SK-N-SH (cell line): ENCODE data around the gene CNNM3. TPM values are rescaled to one million over a fixed set of nuclear protein-coding genes. Genes with fewer than 3 reads are reported as not detected.

Experiments
- CTCF ChIA-PET: fragments of 300-600, 350-600 bp; formaldehyde crosslinking; extraction: SDS; loops from one replicate; lab custom pipeline; 2021; lab: Yijun Ruan, JAX
- POLR2A ChIA-PET: fragments of 350-600 bp; sonication (Branson Sonifier 250); formaldehyde crosslinking; extraction: SDS; loops from one replicate; lab custom pipeline; 2020; ENCODE audit warnings: antibody characterized with exemption, inconsistent platforms; lab: Yijun Ruan, JAX
- DNase-seq: peaks from one replicate; pipeline ENCODE4 v3.0.0; 2012
- H2AFZ ChIP-seq: fragments of 200-600 bp; sonication (generic); 2 replicates; pipeline ENCODE4 v1.8.1; 2016; ENCODE audit warnings: antibody characterized with exemption, mild to moderate bottlenecking, low read depth
- H3F3A ChIP-seq: fragments of 200-600 bp; sonication (generic); replicated peaks from 2 replicates; pipeline ENCODE3; 2016; ENCODE audit warnings: antibody characterized with exemption, mild to moderate bottlenecking; ENCODE audit not compliant: insufficient read depth
- H3K27ac ChIP-seq, 2 experiments: fragments of 200-500 bp in 1 of 2; fragments of 200-600 bp in 1 of 2; sonication (Bioruptor generic) in 1 of 2; sonication (generic), shearing (Covaris generic) in 1 of 2; 2 replicates each; pipeline versions ENCODE4 v1.5.1 to v1.6.1; 2014 to 2016; ENCODE audit warnings: low read depth in 2 of 2, inconsistent platforms in 1 of 2, low read length in 1 of 2, mild to moderate bottlenecking in 1 of 2, mixed read lengths in 1 of 2
- H3K27me3 ChIP-seq: fragments of 200-600 bp; sonication (generic), shearing (Covaris generic); 2 replicates; pipeline ENCODE4 v1.6.1; 2016; ENCODE audit warnings: mixed run types; ENCODE audit not compliant: insufficient read depth
- H3K36me3 ChIP-seq, 2 experiments: fragments of 200-500 bp in 1 of 2; fragments of 200-600 bp in 1 of 2; sonication (Bioruptor generic) in 1 of 2; sonication (generic) in 1 of 2; replicated peaks in 1 of 2; 2 replicates each; pipeline versions ENCODE3 to v1.5.1; 2014 to 2016; ENCODE audit warnings: low read length in 1 of 2, mild to moderate bottlenecking in 1 of 2; ENCODE audit not compliant: insufficient read depth in 2 of 2, control insufficient read depth in 1 of 2
- H3K4me1 ChIP-seq, 2 experiments: fragments of 200-500 bp in 1 of 2; fragments of 200-600 bp in 1 of 2; sonication (Bioruptor generic) in 1 of 2; sonication (generic), shearing (Covaris generic) in 1 of 2; 2 replicates each; pipeline versions ENCODE4 v1.5.1 to v1.6.1; 2014 to 2016; ENCODE audit warnings: low read depth in 1 of 2, low read length in 1 of 2, mixed run types in 1 of 2; ENCODE audit not compliant: insufficient read depth in 2 of 2, control insufficient read depth in 1 of 2
- H3K4me2 ChIP-seq: fragments of 200-600 bp; sonication (generic), shearing (Covaris generic); 2 replicates; pipeline ENCODE4 v1.6.1; 2017; ENCODE audit warnings: mixed run types
- H3K4me3 ChIP-seq, 2 experiments: fragments of 200-500 bp in 1 of 2; fragments of 200-600 bp in 1 of 2; sonication (Bioruptor generic) in 1 of 2; sonication (generic), shearing (Covaris generic) in 1 of 2; 2 replicates each; pipeline versions ENCODE4 v1.5.1 to v1.8.1; 2014 to 2016; ENCODE audit warnings: low read depth in 2 of 2, inconsistent platforms in 1 of 2, low read length in 1 of 2, mild to moderate bottlenecking in 1 of 2, mixed read lengths in 1 of 2, moderate library complexity in 1 of 2
- H3K79me2 ChIP-seq: fragments of 200-600 bp; sonication (generic); 2 replicates; pipeline ENCODE4 v1.8.1; 2017; ENCODE audit warnings: mild to moderate bottlenecking; ENCODE audit not compliant: insufficient read depth
- H3K9ac ChIP-seq: fragments of 200-600 bp; sonication (generic); 2 replicates; pipeline ENCODE4 v1.6.1; 2017; ENCODE audit warnings: mixed run types
- H3K9me2 ChIP-seq: fragments of 200-600 bp; sonication (generic); 2 replicates; pipeline ENCODE4 v1.6.1; 2017; ENCODE audit warnings: mixed run types
- H3K9me3 ChIP-seq: fragments of 200-600 bp; sonication (generic); 2 replicates; pipeline ENCODE4 v1.6.1; 2017; ENCODE audit warnings: mixed run types, mild to moderate bottlenecking, moderate library complexity
- H4K20me1 ChIP-seq: fragments of 200-600 bp; sonication (generic); 2 replicates; pipeline ENCODE4 v1.6.1; 2017; ENCODE audit warnings: mild to moderate bottlenecking, mixed run types; ENCODE audit not compliant: insufficient read depth
- ELF1 ChIP-seq: IDR thresholded peaks from 2 replicates; pipeline ENCODE4 v1.4.0; 2012
- FOSL2 ChIP-seq: IDR thresholded peaks from 2 replicates; pipeline ENCODE4 v1.4.0; 2012; ENCODE audit warnings: low read depth, mild to moderate bottlenecking, moderate library complexity, borderline replicate concordance
- FOXJ3 ChIP-seq: sonication (generic); formaldehyde crosslinking; IDR thresholded peaks from 2 replicates; pipeline ENCODE4 v1.5.1; 2020; ENCODE audit warnings: mild to moderate bottlenecking, missing genetic modification reagents
- FOXM1 ChIP-seq: IDR thresholded peaks from 2 replicates; pipeline ENCODE4 v1.4.0; 2012; ENCODE audit warnings: low read depth, mild to moderate bottlenecking
- GABPA ChIP-seq: IDR thresholded peaks from 2 replicates; pipeline ENCODE4 v1.4.0; 2012; ENCODE audit warnings: low read depth, mild to moderate bottlenecking
- GATA2 ChIP-seq: sonication (generic); formaldehyde crosslinking; IDR thresholded peaks from 2 replicates; pipeline ENCODE4 v1.5.0; 2020; ENCODE audit warnings: mild to moderate bottlenecking, missing genetic modification reagents
- IRF3 ChIP-seq: fragments of 150-350 bp; IDR thresholded peaks from 2 replicates; pipeline ENCODE4 v1.6.1; 2016; ENCODE audit warnings: mild to moderate bottlenecking, low read depth, low read length
- JUND ChIP-seq: IDR thresholded peaks from 2 replicates; pipeline ENCODE4 v1.4.0; 2012
- MAX ChIP-seq: IDR thresholded peaks from 2 replicates; pipeline ENCODE4 v1.4.0; 2012; ENCODE audit warnings: low read depth
- NFIC ChIP-seq: IDR thresholded peaks from 2 replicates; pipeline ENCODE4 v1.4.0; 2012; ENCODE audit warnings: borderline replicate concordance
- NRF1 ChIP-seq: IDR thresholded peaks from 2 replicates; pipeline ENCODE4 v1.6.1; 2012; ENCODE audit warnings: low read depth, mild to moderate bottlenecking, low read length
- PBX3 ChIP-seq: IDR thresholded peaks from 2 replicates; pipeline ENCODE4; 2012
- RCOR1 ChIP-seq: fragments of 150-350 bp; IDR thresholded peaks from 2 replicates; pipeline ENCODE4 v1.6.1; 2017; ENCODE audit warnings: antibody characterized with exemption, low read length
- SMC3 ChIP-seq: IDR thresholded peaks from 2 replicates; pipeline ENCODE4 v1.6.1; 2012; ENCODE audit warnings: low read depth, low read length, improper control_type of control experiment
- TCF12 ChIP-seq: IDR thresholded peaks from 2 replicates; pipeline ENCODE4 v1.4.0; 2012
- WGBS: methylation state at CpG from one replicate; pipeline ENCODE4 v1.1.6; 2017; ENCODE audit warnings: low lambda C conversion rate; 5-methylcytosine and 5-hydroxymethylcytosine counted together
- polyA plus RNA-seq, 3 experiments: library from polyadenylated mRNA; depleted of rRNA; stranded (reverse); fragments of >200 nt; gene quantifications; 2 replicates each; pipeline ENCODE4 v1.2.3, GENCODE V29; 2012

Gene CNNM3
- polyA plus RNA-seq, 1 of the 3 experiments (the other 2 are of a cell fraction), result 14.7 TPM

GRCh38 chr2:96843538-96844268, 27.6 kb downstream of the CNNM3 start, which contains the start of gene ANKRD23:
Gene ANKRD23 (minus strand): TSS chr2:96844021. CDS start chr2:96843992, 29 bp downstream.
- Histone ChIP-seq H3K4me1 (peaks cover 0 to 7% of the 10 kb centered on the region in 2 experiments; a peak in 1 of 4 replicates), H2AFZ (no peak within 1 kb of the TSS), H3K9me3 (no peaks in the 10 kb centered on the region), H3F3A (no peaks in the 10 kb centered on the region), H3K9ac (no peak within 1 kb of the TSS), H3K36me3 (peaks cover 4 to 7% of the 10 kb centered on the region in 2 experiments), H3K9me2 (no peaks in the 10 kb centered on the region), H3K27me3 (no peaks in the 10 kb centered on the region), H3K79me2 (no peaks in the 10 kb centered on the region), H3K27ac (no peak within 1 kb of the TSS), H4K20me1 (no peaks in the 10 kb centered on the region), H3K4me3 (no peak within 1 kb of the TSS), H3K4me2 (no peak within 1 kb of the TSS)
- 98% methylated on average over 11 of the region's 14 CpGs for WGBS
- ChIA-PET POLR2A (interaction anchor here (2.0 kb wide), 1 partner anchor 14 kb away, joined by 6 read pairs; the partner anchor contains the start of gene ANKRD39), CTCF (interaction anchor here (0.8 to 4.3 kb wide), 4 partner anchors 8 to 107 kb away, joined by 3 to 24 read pairs (median 3); partner anchors contain the start of gene ANKRD39)
- no peak for DNase-seq
- TF ChIP-seq NRF1 (no peak), GATA2 (CRISPR knock-in tag) (no peak), FOXM1 (no peak), FOSL2 (no peak), GABPA (no peak), TCF12 (no peak), JUND (no peak), IRF3 (no peak), RCOR1 (no peak), ELF1 (no peak), NFIC (no peak), PBX3 (no peak), FOXJ3 (CRISPR knock-in tag) (no peak)

GRCh38 chr2:96844405-96844808, 28.3 kb downstream of the CNNM3 start:
- TF ChIP-seq MAX, result no peak
- no peak for TF ChIP-seq RCOR1
- TF ChIP-seq SMC3, result no peak
- no peak for TF ChIP-seq IRF3
- no peak for TF ChIP-seq JUND
- TF ChIP-seq FOXJ3 (CRISPR knock-in tag), result no peak
- no peak for TF ChIP-seq FOSL2
- Histone ChIP-seq H3K27me3 (no peaks in the 10 kb centered on the region), H3K79me2 (no peaks in the 10 kb centered on the region), H3K9me2 (no peaks in the 10 kb centered on the region), H3K36me3 (peaks cover 4 to 7% of the 10 kb centered on the region in 2 experiments), H3K9me3 (no peaks in the 10 kb centered on the region), H3K4me2 (no peak overlapping the region), H3F3A (no peaks in the 10 kb centered on the region), H4K20me1 (no peaks in the 10 kb centered on the region), H3K4me3 (no peak overlapping the region), H3K27ac (no peak overlapping the region), H2AFZ (no peak overlapping the region), H3K4me1 (peaks cover 0 to 7% of the 10 kb centered on the region in 2 experiments; a peak in 1 of 4 replicates), H3K9ac (no peak overlapping the region)
- DNase-seq, result no peak
- POLR2A ChIA-PET, result no interaction called here
- CTCF ChIA-PET, result interaction anchor here (4.3 kb wide), 1 partner anchor 13 kb away, joined by 24 read pairs; the partner anchor contains the start of gene ANKRD39
- 100% methylated on average over 6 of the region's 17 CpGs for WGBS
